Liver (tissue), 10 donors: ENCODE results near the gene NPEPPS. TPM values are rescaled to one million over a fixed set of nuclear protein-coding genes. Genes with fewer than 3 reads are reported as not detected.

Experiments used
- DNase-seq: peaks from one replicate; pipeline ENCODE4 v3.0.0-alpha.2; 2017; ENCODE audit warnings: low spot score
- H3K27ac ChIP-seq, 2 donors: one replicate each; pipeline ENCODE4 v1.7.0; 2013; ENCODE audit warnings: inconsistent platforms in 2 of 2, low read length in 2 of 2, control low read depth in 1 of 2, low read depth in 1 of 2, mild to moderate bottlenecking in 1 of 2
- H3K27me3 ChIP-seq, 4 donors: one replicate each; pipeline versions ENCODE4 v1.6.1 to v1.7.0; 2013; ENCODE audit warnings: low read length in 3 of 4, inconsistent platforms in 1 of 4, mild to moderate bottlenecking in 1 of 4, moderate library complexity in 1 of 4; ENCODE audit not compliant: control insufficient read depth in 4 of 4, insufficient read depth in 4 of 4
- H3K36me3 ChIP-seq, 4 donors: one replicate each; pipeline versions ENCODE4 v1.6.1 to v1.7.0; 2013; ENCODE audit warnings: low read length in 3 of 4, mild to moderate bottlenecking in 3 of 4, low read depth in 1 of 4, moderate library complexity in 1 of 4; ENCODE audit not compliant: control insufficient read depth in 4 of 4, insufficient read depth in 3 of 4
- H3K4me1 ChIP-seq, 4 donors: one replicate each; pipeline versions ENCODE4 v1.6.1 to v1.7.0; 2013; ENCODE audit warnings: low read length in 3 of 4, mild to moderate bottlenecking in 3 of 4, moderate library complexity in 1 of 4; ENCODE audit not compliant: control insufficient read depth in 4 of 4, insufficient read depth in 4 of 4
- H3K4me3 ChIP-seq, 3 donors: one replicate each; pipeline versions ENCODE4 v1.6.1 to v1.7.0; 2013; ENCODE audit warnings: low read length in 3 of 3, control low read depth in 1 of 3, low read depth in 1 of 3, mild to moderate bottlenecking in 1 of 3
- H3K9ac ChIP-seq, 2 donors: one replicate each; pipeline ENCODE4 v1.7.0; 2013; ENCODE audit warnings: low read length in 2 of 2, mild to moderate bottlenecking in 2 of 2, moderate library complexity in 2 of 2, control low read depth in 1 of 2, low read depth in 1 of 2
- H3K9me3 ChIP-seq, 4 donors: one replicate each; pipeline versions ENCODE4 v1.6.1 to v1.7.0; 2013; ENCODE audit warnings: low read length in 3 of 4; ENCODE audit not compliant: control insufficient read depth in 4 of 4
- EGR1 ChIP-seq, 2 donors: IDR thresholded peaks; 2 replicates each; pipeline ENCODE4 v1.6.1; 2016 to 2018; ENCODE audit warnings: antibody characterized with exemption in 2 of 2, low read depth in 2 of 2
- FOXA1 ChIP-seq: IDR thresholded peaks from 2 replicates; pipeline ENCODE4 v1.6.1; 2016; ENCODE audit warnings: antibody characterized with exemption
- GABPA ChIP-seq, 2 donors: IDR thresholded peaks in 1 of 2; conservative IDR thresholded peaks in 1 of 2; 2 replicates each; pipeline ENCODE4 v1.6.1; 2016; ENCODE audit warnings: antibody characterized with exemption in 2 of 2, mild to moderate bottlenecking in 1 of 2, moderate library complexity in 1 of 2
- HNF4A ChIP-seq, 2 donors: conservative IDR thresholded peaks; 2 replicates each; pipeline ENCODE4 v1.6.1; 2016; ENCODE audit warnings: antibody characterized with exemption in 2 of 2, mild to moderate bottlenecking in 2 of 2
- HNF4G ChIP-seq: IDR thresholded peaks from 2 replicates; pipeline ENCODE4 v1.6.1; 2016; ENCODE audit warnings: antibody characterized with exemption
- NR2F2 ChIP-seq: IDR thresholded peaks from 2 replicates; pipeline ENCODE4 v1.6.1; 2016; ENCODE audit warnings: antibody characterized with exemption
- RAD21 ChIP-seq, 2 donors: IDR thresholded peaks; 2 replicates each; pipeline ENCODE4 v1.6.1; 2016; ENCODE audit warnings: antibody characterized with exemption in 2 of 2, mild to moderate bottlenecking in 2 of 2
- RXRA ChIP-seq, 2 donors: IDR thresholded peaks; 2 replicates each; pipeline ENCODE4 v1.6.1; 2017 to 2018; ENCODE audit warnings: antibody characterized with exemption in 2 of 2, mild to moderate bottlenecking in 1 of 2
- SP1 ChIP-seq: IDR thresholded peaks from 2 replicates; pipeline ENCODE4 v1.6.1; 2018; ENCODE audit warnings: antibody characterized with exemption, mild to moderate bottlenecking
- TAF1 ChIP-seq: conservative IDR thresholded peaks from 2 replicates; pipeline ENCODE4 v1.6.1; 2016; ENCODE audit warnings: antibody characterized with exemption, mild to moderate bottlenecking
- YY1 ChIP-seq: IDR thresholded peaks from 2 replicates; pipeline ENCODE4 v1.6.1; 2016; ENCODE audit warnings: antibody characterized with exemption, mild to moderate bottlenecking
- WGBS: extraction: QIAGEN DNeasy Blood & Tissue Kit; methylation state at CpG from one replicate; pipeline ENCODE4 v1.1.7; 2013; 5-methylcytosine and 5-hydroxymethylcytosine counted together
- polyA plus RNA-seq, 2 donors: library from polyadenylated mRNA; stranded (reverse) in 1 of 2; unstranded in 1 of 2; fragments of 200-250 nt in 1 of 2; fragments of >200 nt in 1 of 2; fragmentation: Nextera tagmentation in 1 of 2; extraction: Ambion mirVana in 1 of 2; gene quantifications; one replicate each; pipeline versions ENCODE4 v1.2.1 to v1.2.3, GENCODE V29; 2013 to 2015
- small RNA-seq: library from RNA; depleted of rRNA; stranded (forward); fragments of <200 nt; gene quantifications from one replicate; pipeline ENCODE3, GENCODE V24; 2014
- total RNA-seq, 2 donors: library from RNA; depleted of rRNA; stranded (reverse); fragments of >200 nt; gene quantifications; one replicate each; pipeline ENCODE4 v1.2.3, GENCODE V29; 2014
- TF ChIP-seq, protein P1 (sequence below): fragments of 150-350 bp; IDR thresholded peaks from 2 replicates; pipeline ENCODE4 v1.5.1; 2017; ENCODE audit warnings: improper control_type of control experiment, low read depth, low read length; ENCODE audit not compliant: missing input control
- TF ChIP-seq, protein P2 (sequence below): IDR thresholded peaks from 2 replicates; pipeline ENCODE4 v1.6.1; 2016; ENCODE audit warnings: antibody characterized with exemption, mild to moderate bottlenecking
- TF ChIP-seq, protein P3 (sequence below): IDR thresholded peaks from 2 replicates; pipeline ENCODE4 v1.6.1; 2016; ENCODE audit warnings: antibody characterized with exemption
- donor health status: healthy.
- donor health status: healthy.
- donor health status: healthy.
- donor health status: healthy.
- donor health status: healthy.

The NPEPPS gene
- total and polyA plus RNA-seq, 4 donors, result 12.0 to 61.9 (median 46.4) TPM

DNA sequence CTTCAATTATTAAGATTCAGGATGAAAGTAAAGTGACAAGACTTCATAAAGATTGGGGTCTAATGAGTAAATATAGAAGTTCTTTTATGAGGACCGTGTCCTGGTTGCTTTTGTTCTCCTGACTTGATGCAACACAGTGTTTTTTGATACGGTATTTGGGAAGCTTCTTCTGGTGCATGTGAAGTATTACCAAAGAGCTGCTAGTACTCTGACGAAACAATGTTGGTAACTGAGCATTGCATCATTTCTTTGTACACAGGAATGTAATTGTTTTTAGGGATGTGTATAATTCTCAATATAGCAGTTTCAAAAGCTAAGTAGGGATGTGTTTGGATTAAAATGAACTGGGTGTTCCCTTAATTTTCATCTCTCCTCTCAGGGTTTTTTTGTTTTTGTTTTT lies 134.7 kb downstream of the NPEPPS start (continued):
- TF ChIP-seq, protein P1, sequence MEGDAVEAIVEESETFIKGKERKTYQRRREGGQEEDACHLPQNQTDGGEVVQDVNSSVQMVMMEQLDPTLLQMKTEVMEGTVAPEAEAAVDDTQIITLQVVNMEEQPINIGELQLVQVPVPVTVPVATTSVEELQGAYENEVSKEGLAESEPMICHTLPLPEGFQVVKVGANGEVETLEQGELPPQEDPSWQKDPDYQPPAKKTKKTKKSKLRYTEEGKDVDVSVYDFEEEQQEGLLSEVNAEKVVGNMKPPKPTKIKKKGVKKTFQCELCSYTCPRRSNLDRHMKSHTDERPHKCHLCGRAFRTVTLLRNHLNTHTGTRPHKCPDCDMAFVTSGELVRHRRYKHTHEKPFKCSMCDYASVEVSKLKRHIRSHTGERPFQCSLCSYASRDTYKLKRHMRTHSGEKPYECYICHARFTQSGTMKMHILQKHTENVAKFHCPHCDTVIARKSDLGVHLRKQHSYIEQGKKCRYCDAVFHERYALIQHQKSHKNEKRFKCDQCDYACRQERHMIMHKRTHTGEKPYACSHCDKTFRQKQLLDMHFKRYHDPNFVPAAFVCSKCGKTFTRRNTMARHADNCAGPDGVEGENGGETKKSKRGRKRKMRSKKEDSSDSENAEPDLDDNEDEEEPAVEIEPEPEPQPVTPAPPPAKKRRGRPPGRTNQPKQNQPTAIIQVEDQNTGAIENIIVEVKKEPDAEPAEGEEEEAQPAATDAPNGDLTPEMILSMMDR, result no peak
- TF ChIP-seq YY1 (no peak), GABPA (IDR thresholded peaks at IDR 0.05 in 1 of 2, conservative IDR thresholded peaks at IDR 0.05 in 1 of 2) (no peak), SP1 (no peak), HNF4G (no peak), RXRA (IDR thresholded peaks at IDR 0.05) (no peak)

DNA sequence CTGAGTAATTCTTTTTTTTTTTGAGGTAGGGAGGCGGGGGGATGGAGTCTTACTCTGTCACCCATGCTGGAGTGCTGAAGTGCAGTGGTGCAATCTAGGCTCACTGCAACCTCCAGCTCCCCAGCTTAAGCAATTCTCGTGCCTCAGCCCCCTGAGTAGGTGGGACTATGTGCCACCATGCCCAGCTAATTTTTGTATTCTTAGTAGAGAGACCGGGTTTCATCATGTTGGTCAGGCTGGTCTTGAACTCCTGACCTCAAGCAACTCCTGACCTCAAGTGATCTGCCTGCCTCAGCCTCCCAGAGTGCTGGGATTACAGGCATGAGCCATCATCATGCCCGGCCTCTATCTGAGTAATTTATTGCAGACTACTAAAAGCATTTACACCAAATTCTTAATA lies 138.2 kb downstream of the NPEPPS start:
- no peak for DNase-seq
- WGBS, result 84% methylated on average over 4 of the region's 4 CpGs
- TF ChIP-seq YY1, result no peak
- no peak for TF ChIP-seq RXRA (IDR thresholded peaks at IDR 0.05)
- no peak for TF ChIP-seq TAF1
- no peak for TF ChIP-seq HNF4G
- no peak for TF ChIP-seq FOXA1
- TF ChIP-seq RAD21 (IDR thresholded peaks at IDR 0.05), result no peak
- TF ChIP-seq SP1, result no peak
- no peak for TF ChIP-seq EGR1 (IDR thresholded peaks at IDR 0.05; ENCODE audit: low read depth in 2 of 2)
- TF ChIP-seq, protein P2, sequence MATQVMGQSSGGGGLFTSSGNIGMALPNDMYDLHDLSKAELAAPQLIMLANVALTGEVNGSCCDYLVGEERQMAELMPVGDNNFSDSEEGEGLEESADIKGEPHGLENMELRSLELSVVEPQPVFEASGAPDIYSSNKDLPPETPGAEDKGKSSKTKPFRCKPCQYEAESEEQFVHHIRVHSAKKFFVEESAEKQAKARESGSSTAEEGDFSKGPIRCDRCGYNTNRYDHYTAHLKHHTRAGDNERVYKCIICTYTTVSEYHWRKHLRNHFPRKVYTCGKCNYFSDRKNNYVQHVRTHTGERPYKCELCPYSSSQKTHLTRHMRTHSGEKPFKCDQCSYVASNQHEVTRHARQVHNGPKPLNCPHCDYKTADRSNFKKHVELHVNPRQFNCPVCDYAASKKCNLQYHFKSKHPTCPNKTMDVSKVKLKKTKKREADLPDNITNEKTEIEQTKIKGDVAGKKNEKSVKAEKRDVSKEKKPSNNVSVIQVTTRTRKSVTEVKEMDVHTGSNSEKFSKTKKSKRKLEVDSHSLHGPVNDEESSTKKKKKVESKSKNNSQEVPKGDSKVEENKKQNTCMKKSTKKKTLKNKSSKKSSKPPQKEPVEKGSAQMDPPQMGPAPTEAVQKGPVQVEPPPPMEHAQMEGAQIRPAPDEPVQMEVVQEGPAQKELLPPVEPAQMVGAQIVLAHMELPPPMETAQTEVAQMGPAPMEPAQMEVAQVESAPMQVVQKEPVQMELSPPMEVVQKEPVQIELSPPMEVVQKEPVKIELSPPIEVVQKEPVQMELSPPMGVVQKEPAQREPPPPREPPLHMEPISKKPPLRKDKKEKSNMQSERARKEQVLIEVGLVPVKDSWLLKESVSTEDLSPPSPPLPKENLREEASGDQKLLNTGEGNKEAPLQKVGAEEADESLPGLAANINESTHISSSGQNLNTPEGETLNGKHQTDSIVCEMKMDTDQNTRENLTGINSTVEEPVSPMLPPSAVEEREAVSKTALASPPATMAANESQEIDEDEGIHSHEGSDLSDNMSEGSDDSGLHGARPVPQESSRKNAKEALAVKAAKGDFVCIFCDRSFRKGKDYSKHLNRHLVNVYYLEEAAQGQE, result no peak
- TF ChIP-seq, protein P3, sequence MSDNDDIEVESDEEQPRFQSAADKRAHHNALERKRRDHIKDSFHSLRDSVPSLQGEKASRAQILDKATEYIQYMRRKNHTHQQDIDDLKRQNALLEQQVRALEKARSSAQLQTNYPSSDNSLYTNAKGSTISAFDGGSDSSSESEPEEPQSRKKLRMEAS, result no peak
- TF ChIP-seq NR2F2, result no peak
- Histone ChIP-seq H3K4me3 (no peak overlapping the region), H3K9ac (no peak overlapping the region), H3K36me3 (peaks cover 23 to 88% (median 78%) of the 10 kb centered on the region in 4 donors), H3K4me1 (no peaks in the 10 kb centered on the region), H3K27me3 (no peaks in the 10 kb centered on the region), H3K9me3 (no peaks in the 10 kb centered on the region), H3K27ac (no peak overlapping the region)

DNA sequence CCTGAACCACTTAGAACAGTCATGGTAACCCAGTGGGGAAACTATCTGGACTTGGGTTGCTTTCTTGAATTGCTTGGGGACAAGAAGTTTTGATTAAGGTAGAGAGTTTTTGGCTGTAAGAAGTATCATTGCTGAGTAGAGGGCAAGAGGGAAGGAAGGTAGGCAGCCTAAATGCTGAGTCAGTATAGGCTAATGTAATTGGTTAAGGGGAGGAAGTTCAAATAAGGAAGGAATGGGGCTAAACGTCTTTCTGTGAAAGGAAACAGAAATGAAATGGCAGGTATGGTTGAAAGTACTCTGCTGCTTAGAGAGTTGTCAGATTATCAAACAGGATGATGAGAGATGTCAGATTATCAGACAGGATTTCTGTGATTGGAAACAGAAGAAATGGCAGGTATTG lies 139.2 kb downstream of the NPEPPS start:
- no peak for TF ChIP-seq HNF4A (conservative IDR thresholded peaks at IDR 0.05)
- no peak for TF ChIP-seq NR2F2
- TF ChIP-seq RAD21 (IDR thresholded peaks at IDR 0.05), result no peak
- H3K27ac ChIP-seq, result no peak overlapping the region
- no peaks in the 10 kb centered on the region for H3K27me3 ChIP-seq
- no peak for DNase-seq
- H3K9me3 ChIP-seq, result no peaks in the 10 kb centered on the region
- H3K36me3 ChIP-seq, result peaks cover 31 to 88% (median 80%) of the 10 kb centered on the region in 4 donors
- H3K4me1 ChIP-seq, result no peaks in the 10 kb centered on the region
- H3K9ac ChIP-seq, result no peak overlapping the region
- no peak overlapping the region for H3K4me3 ChIP-seq
- 34% methylated on average over 1 of the region's 1 CpG for WGBS

Small RNAs within 50 kb of the gene (small RNA-seq; reads per million reads assigned to genes)
- gene RF00019, result not detected

Other genes with a start within 250 kb of the NPEPPS start
- gene EFCAB13, start 207.2 kb upstream of the NPEPPS start, total RNA-seq, result 1 to 10 TPM; 2.0 to 2.6 TPM
- 1 to 10 TPM in 1 of 2 donors, under 1 TPM in 1; 0.80 to 2.9 TPM for gene EFCAB13, start 207.2 kb upstream of the NPEPPS start, polyA plus RNA-seq
- 100 to 1,000 TPM; 111 to 114 TPM for gene KPNB1, start 118.8 kb downstream of the NPEPPS start, total RNA-seq
- 10 to 100 TPM; 27.6 to 39.5 TPM for gene KPNB1, start 118.8 kb downstream of the NPEPPS start, polyA plus RNA-seq
- gene TBKBP1, start 163.1 kb downstream of the NPEPPS start, total RNA-seq, result 1 to 10 TPM; 1.4 to 1.5 TPM
- 1 to 10 TPM in 1 of 2 donors, under 1 TPM in 1; 0.25 to 2.0 TPM for gene TBKBP1, start 163.1 kb downstream of the NPEPPS start, polyA plus RNA-seq
- gene TBX21, start 202.1 kb downstream of the NPEPPS start, total RNA-seq, result under 1 TPM; 0.19 to 0.59 TPM
- under 1 TPM in 1 of 2 donors, not detected in 1; 0.25 TPM for gene TBX21, start 202.1 kb downstream of the NPEPPS start, polyA plus RNA-seq